ENCODE data around the gene CD55. TPM values are rescaled to one million over a fixed set of nuclear protein-coding genes. Genes with fewer than 3 reads are reported as not detected.

The CD55 gene
- total RNA-seq, 2 experiments from 2014 or later = 100 to 102 TPM

- H3K27me3 Mint-ChIP-seq = no peaks in the 10 kb centered on the region
- ChIA-PET CTCF (no interaction called here), POLR2A (no interaction called here)
- no peak for TF ChIP-seq CTCF (IDR thresholded peaks at IDR 0.05)
- H3K4me1 Mint-ChIP-seq (ENCODE audit: low read depth) = peaks cover 19% of the 10 kb centered on the region
- intact Hi-C loops (cut with micrococcal nuclease) = no loop called here
- DNase-seq (no peak), ATAC-seq (no peak)
- peaks cover 4% of the 10 kb centered on the region for H3K9me3 Mint-ChIP-seq
- no peak overlapping the region for H3K4me3 Mint-ChIP-seq
- no peak overlapping the region for H3K27ac Mint-ChIP-seq
- H3K36me3 Mint-ChIP-seq (ENCODE audit: low read depth) = no peaks in the 10 kb centered on the region
Observed at GRCh38 chr1:207315435-207315834, 6.0 kb upstream of the CD55 start.

GRCh38 chr1:207316141-207316540 is 5.3 kb upstream of the CD55 start:
- Mint-ChIP-seq H3K4me1 (ENCODE audit: low read depth) (peaks cover 21% of the 10 kb centered on the region), H3K36me3 (ENCODE audit: low read depth) (no peaks in the 10 kb centered on the region), H3K27me3 (no peaks in the 10 kb centered on the region), H3K9me3 (peaks cover 4% of the 10 kb centered on the region), H3K4me3 (no peak overlapping the region), H3K27ac (no peak overlapping the region)
- TF ChIP-seq CTCF (IDR thresholded peaks at IDR 0.05) = no peak
- ChIA-PET CTCF (no interaction called here), POLR2A (interaction anchor here (0.7 kb wide), 1 partner anchor 33 kb away, joined by 3 read pairs; no protein-coding TSS in a partner anchor)
- DNase-seq (no peak), ATAC-seq (no peak)
- intact Hi-C loops (cut with micrococcal nuclease) = no loop called here

GRCh38 chr1:207316622-207317391 is 4.7 kb upstream of the CD55 start:
- DNase-seq = no peak
- no peaks in the 10 kb centered on the region for H3K36me3 Mint-ChIP-seq (ENCODE audit: low read depth)
- ChIA-PET CTCF (no interaction called here), POLR2A (interaction anchor here (0.7 kb wide), 1 partner anchor 33 kb away, joined by 3 read pairs; no protein-coding TSS in a partner anchor)
- H3K9me3 Mint-ChIP-seq = peaks cover 4% of the 10 kb centered on the region
- ATAC-seq = no peak
- TF ChIP-seq CTCF (IDR thresholded peaks at IDR 0.05) = no peak
- H3K27me3 Mint-ChIP-seq = no peaks in the 10 kb centered on the region
- H3K4me3 Mint-ChIP-seq = no peak overlapping the region
- peaks cover 21% of the 10 kb centered on the region for H3K4me1 Mint-ChIP-seq (ENCODE audit: low read depth)
- H3K27ac Mint-ChIP-seq = no peak overlapping the region
- intact Hi-C loops (cut with micrococcal nuclease) = no loop called here

- intact Hi-C loops (cut with micrococcal nuclease) = no loop called here
- ChIA-PET CTCF (no interaction called here), POLR2A (no interaction called here)
- DNase-seq (no peak), ATAC-seq (no peak)
- Mint-ChIP-seq H3K27ac (no peak overlapping the region), H3K4me3 (no peak overlapping the region), H3K9me3 (peaks cover 4% of the 10 kb centered on the region), H3K27me3 (no peaks in the 10 kb centered on the region), H3K36me3 (ENCODE audit: low read depth) (peaks cover 6% of the 10 kb centered on the region), H3K4me1 (ENCODE audit: low read depth) (peaks cover 21% of the 10 kb centered on the region)
- TF ChIP-seq CTCF (IDR thresholded peaks at IDR 0.05) = no peak
Observed at GRCh38 chr1:207317561-207317960, 3.9 kb upstream of the CD55 start.

- Mint-ChIP-seq H3K27ac (no peak overlapping the region), H3K36me3 (ENCODE audit: low read depth) (peaks cover 10% of the 10 kb centered on the region), H3K27me3 (no peaks in the 10 kb centered on the region), H3K4me1 (ENCODE audit: low read depth) (peaks cover 21% of the 10 kb centered on the region), H3K9me3 (peaks cover 4% of the 10 kb centered on the region), H3K4me3 (no peak overlapping the region)
- intact Hi-C loops (cut with micrococcal nuclease) = no loop called here
- DNase-seq (no peak), ATAC-seq (no peak)
- no peak for TF ChIP-seq CTCF (IDR thresholded peaks at IDR 0.05)
- ChIA-PET POLR2A (no interaction called here), CTCF (interaction anchor here (0.6 kb wide), 1 partner anchor 47 kb away, joined by 3 read pairs; no protein-coding TSS in a partner anchor)
Observed at GRCh38 chr1:207318072-207318619, 3.3 kb upstream of the CD55 start.

Data from activated CD8-positive, alpha-beta T cell treated with anti-CD3 and anti-CD28 coated beads for 36 hours (primary cell).